ENCODE results near the gene KDM4F.

DNA sequence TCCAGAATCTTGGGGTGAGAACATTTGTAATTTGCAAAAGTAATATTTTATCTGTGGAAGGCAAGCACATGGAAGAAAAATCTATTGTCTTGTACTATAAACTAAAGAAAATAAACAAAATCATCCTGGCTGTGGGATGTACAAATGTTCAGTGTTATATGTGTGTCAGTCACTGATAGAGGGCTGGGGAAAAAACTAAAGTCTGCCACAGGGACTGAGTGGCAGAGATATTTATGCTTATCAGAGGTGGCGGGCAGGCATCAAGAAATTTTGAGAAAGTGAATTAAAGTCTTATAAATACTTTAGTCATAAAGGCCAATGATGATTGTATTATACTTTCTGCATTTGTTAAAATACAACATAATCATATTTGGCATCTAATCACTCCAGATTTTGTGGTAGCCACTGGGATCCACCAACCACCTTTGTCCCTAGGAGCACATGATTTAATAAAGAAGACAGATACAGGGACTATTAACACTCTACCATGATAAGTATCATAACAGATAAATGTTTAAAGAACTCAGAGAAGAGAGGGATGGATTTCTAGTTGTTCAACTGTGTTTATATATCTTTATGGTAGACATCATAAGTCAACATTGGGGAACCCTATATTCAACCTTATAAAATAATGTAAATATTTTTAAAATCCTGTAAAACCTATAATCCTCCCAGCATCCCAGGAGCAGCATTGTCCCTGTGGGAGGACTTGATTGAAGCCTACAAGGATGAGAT lies 37.8 kb downstream of the KDM4F start:
- TF ChIP-seq, protein P1, sequence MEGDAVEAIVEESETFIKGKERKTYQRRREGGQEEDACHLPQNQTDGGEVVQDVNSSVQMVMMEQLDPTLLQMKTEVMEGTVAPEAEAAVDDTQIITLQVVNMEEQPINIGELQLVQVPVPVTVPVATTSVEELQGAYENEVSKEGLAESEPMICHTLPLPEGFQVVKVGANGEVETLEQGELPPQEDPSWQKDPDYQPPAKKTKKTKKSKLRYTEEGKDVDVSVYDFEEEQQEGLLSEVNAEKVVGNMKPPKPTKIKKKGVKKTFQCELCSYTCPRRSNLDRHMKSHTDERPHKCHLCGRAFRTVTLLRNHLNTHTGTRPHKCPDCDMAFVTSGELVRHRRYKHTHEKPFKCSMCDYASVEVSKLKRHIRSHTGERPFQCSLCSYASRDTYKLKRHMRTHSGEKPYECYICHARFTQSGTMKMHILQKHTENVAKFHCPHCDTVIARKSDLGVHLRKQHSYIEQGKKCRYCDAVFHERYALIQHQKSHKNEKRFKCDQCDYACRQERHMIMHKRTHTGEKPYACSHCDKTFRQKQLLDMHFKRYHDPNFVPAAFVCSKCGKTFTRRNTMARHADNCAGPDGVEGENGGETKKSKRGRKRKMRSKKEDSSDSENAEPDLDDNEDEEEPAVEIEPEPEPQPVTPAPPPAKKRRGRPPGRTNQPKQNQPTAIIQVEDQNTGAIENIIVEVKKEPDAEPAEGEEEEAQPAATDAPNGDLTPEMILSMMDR (IDR thresholded peaks at IDR 0.05): no peak
- TF ChIP-seq RAD21 (conservative IDR thresholded peaks at IDR 0.05 in 1 of 2, IDR thresholded peaks at IDR 0.05 in 1 of 2) (no peak), MAZ (IDR thresholded peaks at IDR 0.05; ENCODE audit: borderline replicate concordance, low read depth, low read length) (no peak)

Measured in A549 (cell line).